Measurements from ENCODE around the gene GPR171.
"Not testable (repeated sequence)": the region's sequence is repeated elsewhere in the genome, so short reads cannot be mapped to it uniquely, and the experiment has no call there.

Gene GPR171

GRCh38 chr3:151178208-151178845 is 24.7 kb downstream of the GPR171 start:
- in situ Hi-C loops (cut with MboI; ENCODE audit: low sequenced_read_pairs), result no loop called here

GRCh38 chr3:151175952-151176351 is 27.1 kb downstream of the GPR171 start:
- in situ Hi-C loops (cut with MboI; ENCODE audit: low sequenced_read_pairs), result no loop called here

GRCh38 chr3:151174351-151174750 is 28.7 kb downstream of the GPR171 start:
- in situ Hi-C loops (cut with MboI; ENCODE audit: low sequenced_read_pairs), result no loop called here

- in situ Hi-C loops (cut with MboI; ENCODE audit: low sequenced_read_pairs), result no loop called here
These were observed 31.8 kb downstream of the GPR171 start for GRCh38 chr3:151171145-151171757.

- in situ Hi-C loops (cut with MboI; ENCODE audit: low sequenced_read_pairs), result not testable (repeated sequence)
These were observed 32.9 kb downstream of the GPR171 start for GRCh38 chr3:151169948-151170679.

- in situ Hi-C loops (cut with MboI; ENCODE audit: low sequenced_read_pairs), result no loop called here
These were observed 33.6 kb downstream of the GPR171 start for GRCh38 chr3:151169262-151169947.

GRCh38 chr3:151168269-151169094 is 34.5 kb downstream of the GPR171 start:
- in situ Hi-C loops (cut with MboI; ENCODE audit: low sequenced_read_pairs), result no loop called here

GRCh38 chr3:151166161-151166560 is 36.9 kb downstream of the GPR171 start:
- in situ Hi-C loops (cut with MboI; ENCODE audit: low sequenced_read_pairs), result no loop called here

- in situ Hi-C loops (cut with MboI; ENCODE audit: low sequenced_read_pairs), result no loop called here
These were observed 37.8 kb downstream of the GPR171 start for GRCh38 chr3:151165226-151165625.

GRCh38 chr3:151159806-151160205 is 43.2 kb downstream of the GPR171 start:
- in situ Hi-C loops (cut with MboI; ENCODE audit: low sequenced_read_pairs), result no loop called here

GRCh38 chr3:151156618-151157216 is 46.3 kb downstream of the GPR171 start:
- in situ Hi-C loops (cut with MboI; ENCODE audit: low sequenced_read_pairs), result no loop called here

- in situ Hi-C loops (cut with MboI; ENCODE audit: low sequenced_read_pairs), result no loop called here
These were observed 47.4 kb downstream of the GPR171 start for GRCh38 chr3:151155409-151156128.

- in situ Hi-C loops (cut with MboI; ENCODE audit: low sequenced_read_pairs), result no loop called here
These were observed 48.5 kb downstream of the GPR171 start for GRCh38 chr3:151154566-151154965.

- in situ Hi-C loops (cut with MboI; ENCODE audit: low sequenced_read_pairs), result no loop called here
These were observed 50.4 kb downstream of the GPR171 start for GRCh38 chr3:151152455-151153079.
